HG03060 (cell line): ENCODE measurements around the gene TRMO.

Experiments
- ATAC-seq: cut with Tn5 transposase; IDR thresholded peaks from one replicate; pipeline ENCODE4 v1.9.1; 2021; ENCODE audit warnings: low read depth, moderate number of reproducible peaks; ENCODE audit not compliant: unreplicated experiment

Gene TRMO

GRCh38 chr9:97940741-97941140, 18.4 kb upstream of the TRMO start:
- ATAC-seq, result no peak

DNA sequence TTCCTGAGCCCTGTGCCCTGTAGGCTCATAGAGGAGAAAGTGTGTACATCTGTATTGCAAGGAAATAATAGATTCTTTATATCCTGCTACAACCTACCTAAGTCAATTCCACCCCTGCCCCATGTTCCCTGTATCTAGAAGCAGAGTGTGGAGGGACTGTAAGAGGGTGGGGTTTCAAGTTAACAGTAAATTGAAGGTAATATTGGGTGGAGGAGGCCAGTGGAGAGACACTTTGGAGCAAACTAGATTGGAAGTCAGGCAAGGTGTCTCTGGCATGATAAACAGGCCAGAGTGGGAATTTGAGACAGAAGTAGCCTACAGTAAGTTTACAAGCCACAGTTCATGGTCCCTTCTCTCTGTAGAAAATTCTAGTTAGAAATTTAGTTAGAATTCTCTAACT, 17.9 kb upstream of the TRMO start:
- ATAC-seq, result no peak

- ATAC-seq, result no peak
Observed at GRCh38 chr9:97938081-97938644, 15.9 kb upstream of the TRMO start, which contains the start of gene HEMGN. Gene HEMGN (minus strand): TSS chr9:97938172. CDS start chr9:97938136, 36 bp downstream.

GRCh38 chr9:97936998-97937397, 14.7 kb upstream of the TRMO start:
- ATAC-seq, result no peak

- ATAC-seq, result no peak
Observed at GRCh38 chr9:97935276-97935675, 13.0 kb upstream of the TRMO start.

GRCh38 chr9:97934321-97935115, 12.2 kb upstream of the TRMO start:
- ATAC-seq, result no peak

- no peak for ATAC-seq
Observed at GRCh38 chr9:97933297-97933998, 11.1 kb upstream of the TRMO start.

DNA sequence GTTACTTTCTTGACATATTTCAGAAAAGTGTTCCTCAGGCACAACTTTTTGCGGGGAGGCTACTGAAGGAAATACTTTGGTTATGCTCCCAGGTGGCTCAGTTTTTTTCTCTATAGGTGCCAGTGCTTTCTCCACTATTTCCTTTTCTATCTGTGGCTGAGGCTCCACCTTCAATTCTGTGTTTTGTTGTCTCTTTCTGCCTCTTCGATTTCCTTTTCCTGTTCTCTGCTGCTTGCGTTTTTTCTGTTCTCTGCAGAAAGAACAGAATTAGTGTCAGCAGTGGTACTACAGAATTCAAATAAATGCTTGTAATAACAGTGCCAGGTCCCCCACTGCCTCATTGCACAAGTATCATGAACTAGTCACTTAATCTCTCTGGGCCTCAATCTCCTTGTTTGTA, 8.7 kb upstream of the TRMO start:
- ATAC-seq, result no peak

GRCh38 chr9:97928986-97929604, 6.8 kb upstream of the TRMO start:
- ATAC-seq, result no peak

DNA sequence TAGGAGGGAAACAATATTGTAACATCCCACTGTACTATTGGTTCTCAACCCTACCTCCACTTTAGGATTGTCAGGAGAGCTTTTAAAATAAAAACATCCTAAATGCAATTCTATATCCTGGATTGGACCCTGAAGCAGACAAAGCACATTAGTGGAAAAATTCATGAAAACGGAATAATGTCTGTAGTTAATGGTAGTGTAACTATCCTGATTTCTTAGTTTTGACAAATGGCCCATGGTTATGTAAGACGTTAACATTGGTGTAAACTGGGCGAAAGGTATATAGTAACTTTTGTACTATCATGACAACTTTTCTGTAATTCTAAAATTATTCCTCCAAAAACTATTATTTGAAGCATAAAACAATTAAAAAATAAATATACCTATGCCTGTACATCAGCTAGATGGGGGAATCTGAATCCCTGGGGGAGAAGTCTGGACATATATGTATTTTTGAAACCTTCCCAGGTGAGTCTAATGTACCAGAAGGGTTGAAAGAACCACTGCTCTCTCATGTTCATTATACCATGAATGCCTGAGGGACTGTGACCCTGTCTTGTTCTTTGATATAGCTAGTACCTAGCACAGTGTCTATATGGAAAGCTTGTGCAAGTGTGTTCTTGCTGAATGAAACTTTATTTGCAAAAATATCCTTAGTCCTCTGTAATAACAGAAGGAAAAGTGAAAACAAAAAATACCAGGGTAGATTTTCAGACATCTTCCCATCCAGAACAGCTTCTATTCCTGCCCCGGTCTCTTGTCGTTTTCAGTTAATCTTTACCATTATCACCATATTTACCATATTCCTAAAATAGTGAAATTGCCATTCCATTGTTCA, 3.4 kb upstream of the TRMO start:
- ATAC-seq, result no peak

GRCh38 chr9:97924386-97924785, 2.1 kb upstream of the TRMO start:
- no peak for ATAC-seq

DNA sequence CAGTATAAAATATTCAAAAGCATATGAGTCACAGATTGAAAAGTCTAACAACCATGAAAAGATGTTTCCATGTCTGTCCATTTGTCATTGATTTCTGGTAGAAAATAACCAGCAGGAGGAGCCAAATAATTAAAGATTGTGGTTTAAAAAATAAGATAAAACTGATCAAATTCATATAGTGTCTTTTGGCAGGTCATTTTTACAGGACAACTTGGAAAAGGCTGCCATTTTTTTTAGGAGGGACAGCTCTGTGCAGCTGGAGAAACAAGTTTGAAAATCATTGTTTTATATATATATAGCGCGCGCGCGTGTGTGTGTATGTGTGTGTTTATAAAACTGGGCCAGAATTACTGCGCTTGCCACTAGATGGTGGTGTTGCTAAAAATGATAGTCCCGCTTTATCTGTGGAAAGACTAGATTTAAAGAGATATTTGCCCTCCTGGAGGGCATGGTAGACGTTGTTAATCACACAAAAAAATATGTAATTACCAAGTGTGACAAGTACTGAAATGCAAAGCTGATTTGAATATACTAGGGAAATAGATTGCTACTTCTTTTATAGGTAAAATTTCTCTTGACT, 1.3 kb upstream of the TRMO start:
- ATAC-seq, result no peak

- no peak for ATAC-seq
Observed at GRCh38 chr9:97919217-97919813, 3.0 kb downstream of the TRMO start.

GRCh38 chr9:97918611-97919010, 3.7 kb downstream of the TRMO start:
- ATAC-seq, result no peak

DNA sequence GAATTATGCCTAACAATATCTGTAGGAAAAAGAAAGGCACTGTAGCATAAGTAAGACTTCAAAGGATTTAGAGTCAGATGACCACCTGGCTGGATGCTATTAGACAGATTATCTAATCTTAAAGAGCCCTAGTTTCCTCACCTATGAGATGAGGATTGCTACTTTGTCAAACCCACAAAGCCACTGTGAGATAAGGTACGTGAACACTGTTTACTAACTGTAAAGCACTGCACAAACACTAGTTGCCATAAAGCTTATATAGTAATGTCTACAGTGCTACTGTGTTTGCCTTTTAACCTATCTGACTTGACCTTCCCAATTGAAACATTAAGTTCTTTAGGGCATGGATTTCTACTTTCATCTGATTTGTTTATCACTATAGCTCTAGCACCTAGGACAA, 10.3 kb downstream of the TRMO start:
- ATAC-seq, result no peak

DNA sequence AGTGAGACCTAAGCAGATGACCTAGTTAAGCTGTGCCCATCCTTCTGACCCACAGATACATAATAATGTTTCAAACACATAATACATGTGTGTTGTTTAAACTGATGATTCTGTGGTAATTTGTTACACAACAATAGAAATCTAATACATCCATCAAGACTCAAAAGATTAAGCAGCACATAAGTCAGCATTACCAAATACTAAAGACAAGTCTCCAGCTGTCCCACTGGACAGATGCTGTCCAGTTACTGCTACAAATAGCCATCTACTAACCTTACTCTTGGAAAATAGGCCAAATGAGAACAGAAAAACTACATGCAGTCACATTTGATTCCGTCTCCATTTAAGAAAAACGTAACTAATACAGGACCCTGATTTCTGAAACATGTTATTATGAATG, 10.8 kb downstream of the TRMO start:
- no peak for ATAC-seq

DNA sequence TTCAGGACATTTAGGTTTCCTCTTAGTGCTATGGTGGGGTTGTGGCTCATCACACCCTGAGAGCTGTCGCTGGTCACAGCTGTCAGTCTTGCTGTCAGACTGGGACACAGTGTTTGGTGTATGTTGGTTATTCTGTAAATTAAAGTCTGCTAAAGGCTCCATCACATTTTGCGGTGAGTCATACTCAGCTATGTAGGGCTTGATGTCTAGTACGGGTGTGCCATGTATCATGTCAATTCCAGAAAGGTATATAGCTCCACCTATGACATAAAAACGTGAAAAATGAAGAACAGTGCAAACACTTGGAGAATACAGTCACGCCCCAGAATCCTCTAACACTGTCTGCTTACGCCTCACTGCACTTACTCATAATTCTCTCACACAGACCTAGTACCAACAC, 11.9 kb downstream of the TRMO start:
- ATAC-seq, result no peak

- ATAC-seq, result no peak
Observed at GRCh38 chr9:97908705-97909104, 13.6 kb downstream of the TRMO start.

- no peak for ATAC-seq
Observed at GRCh38 chr9:97907632-97908031, 14.7 kb downstream of the TRMO start.

GRCh38 chr9:97907046-97907445, 15.3 kb downstream of the TRMO start:
- ATAC-seq, result no peak
